ENCODE data around the gene MBNL1. TPM values are rescaled to one million over a fixed set of nuclear protein-coding genes. Genes with fewer than 3 reads are reported as not detected.

Gene MBNL1
- total and polyA plus RNA-seq, 2 donors (not counting 3 experiments of a cell fraction or from before 2014, with no cell fraction given), result 179 to 362 TPM

DNA sequence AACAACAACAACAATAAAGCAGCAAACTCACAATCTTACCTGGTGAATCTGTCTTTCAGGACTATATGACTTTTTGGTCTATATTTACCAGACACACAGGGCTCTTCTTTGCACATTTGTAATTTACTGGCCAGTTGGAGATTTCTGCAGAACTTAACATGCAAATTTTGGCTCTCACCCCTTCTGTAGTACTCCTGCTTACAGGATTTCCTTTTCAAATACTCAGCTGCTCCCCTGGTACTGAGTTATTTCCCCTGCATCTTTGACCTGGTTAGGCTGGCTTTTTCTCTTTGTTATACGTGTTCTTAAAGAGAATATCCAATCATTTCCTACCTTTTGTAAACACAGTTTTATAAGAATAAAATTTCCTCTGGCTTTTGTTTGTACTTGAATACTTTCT, 228.0 kb downstream of the MBNL1 start:
- dilution Hi-C loops (cut with MboI; ENCODE audit: extremely low pct_ligation_motif_present, low sequenced_read_pairs), result no loop called here
- CTCF ChIA-PET, result interaction anchor here (1.8 to 1.9 kb wide), 2 partner anchors 13 to 28 kb away, joined by 8 read pairs; no protein-coding TSS in a partner anchor

More for the DNA sequence above, 228.0 kb downstream of the MBNL1 start:
- Histone ChIP-seq H3K79me2 (ENCODE audit: control insufficient read depth, insufficient read depth, low read length) (no peaks in the 10 kb centered on the region), H3K27ac (ENCODE audit: insufficient read depth, low read depth, low read length) (no peak overlapping the region), H3K4me3 (replicated peaks in 1 of 3; ENCODE audit: insufficient read depth in 1 of 3, low read depth in 1 of 3, low read length in 3 of 3) (no peak overlapping the region), H2AFZ (ENCODE audit: low read depth, low read length) (no peak overlapping the region), H3K9ac (replicated peaks; ENCODE audit: extremely low read depth, insufficient read depth, low read length) (no peak overlapping the region), H3K4me1 (ENCODE audit: control insufficient read depth, extremely low read depth, insufficient read depth, low read length) (peaks cover 16% of the 10 kb centered on the region), H3K9me1 (replicated peaks; ENCODE audit: control insufficient read depth, extremely low read depth, insufficient read depth, low read length) (no peaks in the 10 kb centered on the region), H3K27me3 (ENCODE audit: control insufficient read depth in 2 of 2, insufficient read depth in 2 of 2, low read length in 2 of 2) (no peaks in the 10 kb centered on the region), H4K20me1 (replicated peaks; ENCODE audit: control insufficient read depth, extremely low read depth, insufficient read depth, low read length) (no peaks in the 10 kb centered on the region), H3K9me3 (replicated peaks; ENCODE audit: control insufficient read depth, insufficient read depth, low read length) (no peaks in the 10 kb centered on the region), H3K4me2 (ENCODE audit: insufficient read depth, low read length) (no peak overlapping the region), H3K36me3 (ENCODE audit: control insufficient read depth in 2 of 2, extremely low read depth in 1 of 2, insufficient read depth in 2 of 2, low read length in 2 of 2) (no peaks in the 10 kb centered on the region)
- intact Hi-C loops (cut with micrococcal nuclease), result no loop called here
- no peak for FAIRE-seq
- TF ChIP-seq EZH2 (IDR thresholded peaks at IDR 0.05; ENCODE audit: borderline replicate concordance, low read depth, low read length, severe bottlenecking), result no peak
- TF ChIP-seq, protein P1, sequence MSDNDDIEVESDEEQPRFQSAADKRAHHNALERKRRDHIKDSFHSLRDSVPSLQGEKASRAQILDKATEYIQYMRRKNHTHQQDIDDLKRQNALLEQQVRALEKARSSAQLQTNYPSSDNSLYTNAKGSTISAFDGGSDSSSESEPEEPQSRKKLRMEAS (IDR thresholded peaks at IDR 0.05; ENCODE audit: insufficient read depth, insufficient read length), result no peak
- no peak for TF ChIP-seq POLR2A (IDR thresholded peaks at IDR 0.05; ENCODE audit: low read depth, low read length)
- TF ChIP-seq JUN (IDR thresholded peaks at IDR 0.05; ENCODE audit: borderline replicate concordance, insufficient read depth, insufficient read length, low read depth), result no peak
- no peak for TF ChIP-seq POLR2AphosphoS5 (IDR thresholded peaks at IDR 0.05; ENCODE audit: insufficient read depth, low read depth, low read length)
- TF ChIP-seq GATA2 (IDR thresholded peaks at IDR 0.05; ENCODE audit: insufficient read depth, insufficient read length, low read depth, low read length), result no peak
- TF ChIP-seq CTCF (IDR thresholded peaks at IDR 0.05; ENCODE audit: extremely low read depth in 1 of 2, insufficient read depth in 1 of 2, low read depth in 1 of 2, low read length in 2 of 2), result no peak
- no peak for TF ChIP-seq MYC (IDR thresholded peaks at IDR 0.05; ENCODE audit: low read depth, low read length)
- no peak for TF ChIP-seq FOS (IDR thresholded peaks at IDR 0.05; ENCODE audit: borderline replicate concordance, insufficient read depth, low read length)
- DNase-seq (ENCODE audit: low read depth, low spot score), result peak; percentile 7
- BruUV-seq (replicated peaks), result no TSS peak
- POLR2A ChIA-PET, result no interaction called here
